Activated CD4-positive, alpha-beta T cell treated with anti-CD3 and anti-CD28 coated beads for 1 hour (primary cell): ENCODE results near the gene C20orf144.

Experiments used
- DNase-seq: peaks from one replicate; pipeline ENCODE4 v3.0.0-alpha.2; 2020

Gene C20orf144

GRCh38 chr20:33677991-33678702, 16.0 kb downstream of the C20orf144 start:
- DNase-seq, result no peak

- no peak for DNase-seq
Measured at GRCh38 chr20:33679758-33680485, 17.8 kb downstream of the C20orf144 start.

- DNase-seq, result no peak
Measured at GRCh38 chr20:33680686-33681085, 18.6 kb downstream of the C20orf144 start.

GRCh38 chr20:33681288-33681687, 19.2 kb downstream of the C20orf144 start:
- no peak for DNase-seq

- no peak for DNase-seq
Measured at GRCh38 chr20:33681728-33682353, 19.7 kb downstream of the C20orf144 start.

- DNase-seq, result no peak
Measured at GRCh38 chr20:33684533-33685327, 22.6 kb downstream of the C20orf144 start.

GRCh38 chr20:33685328-33686099, 23.4 kb downstream of the C20orf144 start:
- DNase-seq, result no peak

GRCh38 chr20:33686100-33686983, 24.2 kb downstream of the C20orf144 start, which contains the start of gene E2F1:
Gene E2F1 (minus strand): TSS chr20:33686385. CDS start chr20:33686264, 121 bp downstream.
- peak; percentile 86 for DNase-seq

GRCh38 chr20:33686984-33687366, 24.8 kb downstream of the C20orf144 start:
- DNase-seq, result no peak

GRCh38 chr20:33687370-33687915, 25.3 kb downstream of the C20orf144 start:
- no peak for DNase-seq

- no peak for DNase-seq
Measured at GRCh38 chr20:33687993-33688937, 26.1 kb downstream of the C20orf144 start.

GRCh38 chr20:33688938-33689424, 26.9 kb downstream of the C20orf144 start:
- no peak for DNase-seq

GRCh38 chr20:33689493-33689892, 27.4 kb downstream of the C20orf144 start:
- no peak for DNase-seq

- no peak for DNase-seq
Measured at GRCh38 chr20:33689973-33690372, 27.8 kb downstream of the C20orf144 start.

GRCh38 chr20:33693289-33693688, 31.2 kb downstream of the C20orf144 start:
- DNase-seq, result no peak

- no peak for DNase-seq
Measured at GRCh38 chr20:33693741-33694638, 31.9 kb downstream of the C20orf144 start.

GRCh38 chr20:33694639-33695012, 32.5 kb downstream of the C20orf144 start:
- DNase-seq, result no peak

GRCh38 chr20:33696448-33696847, 34.3 kb downstream of the C20orf144 start:
- DNase-seq, result no peak
